Measurements from ENCODE around the gene SPINK13. TPM values are rescaled to one million over a fixed set of nuclear protein-coding genes. Genes with fewer than 3 reads are reported as not detected.

Gene SPINK13
- total and polyA plus RNA-seq, 2 of the 4 experiments (the other 2 are of a cell fraction), result not detected

GRCh38 chr5:148290271-148291195 is 21.9 kb downstream of the SPINK13 start (continued):
- no peak for TF ChIP-seq CEBPB (IDR thresholded peaks at IDR 0.05; ENCODE audit: low read depth, low read length)
- TF ChIP-seq CHD1 (IDR thresholded peaks at IDR 0.05; ENCODE audit: low read depth, low read length), result no peak

GRCh38 chr5:148297731-148298130 is 29.1 kb downstream of the SPINK13 start:
- dilution Hi-C loops (cut with HindIII; ENCODE audit: low sequenced_read_pairs, unreplicated experiment), result no loop called here

More at GRCh38 chr5:148297731-148298130, 29.1 kb downstream of the SPINK13 start:
- Histone ChIP-seq H2BK5ac (ENCODE audit: low read depth, low read length, poor library complexity, severe bottlenecking) (no peak overlapping the region), H2BK20ac (ENCODE audit: low read depth, low read length) (no peak overlapping the region), H3K27me3 (ENCODE audit: control insufficient read depth, insufficient read depth, low read length) (no peaks in the 10 kb centered on the region), H4K91ac (ENCODE audit: insufficient read depth, low read depth, low read length) (no peak overlapping the region), H4K5ac (ENCODE audit: low read depth, low read length) (no peak overlapping the region), H2AK9ac (replicated peaks; ENCODE audit: low read depth, low read length, poor library complexity) (no peak overlapping the region), H2AFZ (replicated peaks; ENCODE audit: low read length, poor library complexity) (no peak overlapping the region), H3K79me1 (ENCODE audit: low read depth in 1 of 2, low read length in 2 of 2) (no peaks in the 10 kb centered on the region), H4K8ac (ENCODE audit: low read depth in 2 of 2, low read length in 2 of 2) (no peak overlapping the region), H3K18ac (ENCODE audit: low read depth, low read length) (no peak overlapping the region), H3K14ac (replicated peaks; ENCODE audit: low read depth, low read length) (no peak overlapping the region), H3K23ac (ENCODE audit: low read depth, low read length) (no peak overlapping the region), H3K4me3 (ENCODE audit: insufficient read depth, low read depth, low read length) (no peak overlapping the region), H3K4me2 (ENCODE audit: low read depth, low read length) (no peak overlapping the region), H4K20me1 (ENCODE audit: insufficient read depth, low read length) (no peaks in the 10 kb centered on the region), H3K27ac (ENCODE audit: insufficient read depth, low read length) (no peak overlapping the region), H3K4me1 (ENCODE audit: control insufficient read depth, insufficient read depth, low read length) (no peaks in the 10 kb centered on the region), H2BK120ac (ENCODE audit: low read depth, low read length) (no peak overlapping the region), H3K9ac (ENCODE audit: low read depth, low read length) (no peak overlapping the region), H2BK15ac (ENCODE audit: low read depth, low read length) (no peak overlapping the region), H2AK5ac (ENCODE audit: low read depth, low read length) (no peak overlapping the region), H3K36me3 (ENCODE audit: control insufficient read depth, insufficient read depth, low read length) (no peaks in the 10 kb centered on the region), H3K9me3 (ENCODE audit: control insufficient read depth, insufficient read depth, low read length) (no peaks in the 10 kb centered on the region), H3K56ac (ENCODE audit: extremely low read depth, insufficient read depth, low read length) (no peak overlapping the region), H3K4ac (ENCODE audit: low read depth, low read length) (no peak overlapping the region), H3K9me1 (ENCODE audit: insufficient read depth, low read length) (no peaks in the 10 kb centered on the region)
- DNase-seq, result no peak
- intact Hi-C loops (cut with micrococcal nuclease) (no loop called here), in situ Hi-C loops (cut with MboI; ENCODE audit: low sequenced_read_pairs) (no loop called here)
- no TSS peak for BruUV-seq (replicated peaks)
- no peak for ATAC-seq (ENCODE audit: low read depth)
- ChIA-PET CTCF (no interaction called here), POLR2A (ENCODE audit: unreplicated experiment) (no interaction called here)
- no CpG with 5 or more reads among the region's 4 CpGs for WGBS, 2 experiments (ENCODE audit: extremely low coverage in 2 of 2, insufficient read length in 1 of 2)
- TF ChIP-seq RFX5 (IDR thresholded peaks at IDR 0.05; ENCODE audit: low read depth, low read length), result no peak
- no peak for TF ChIP-seq ELK1 (IDR thresholded peaks at IDR 0.05; ENCODE audit: borderline replicate concordance, low read depth, low read length)
- TF ChIP-seq RAD21 (IDR thresholded peaks at IDR 0.05; ENCODE audit: low read length), result no peak
- TF ChIP-seq CHD1 (IDR thresholded peaks at IDR 0.05; ENCODE audit: low read depth, low read length), result no peak
- TF ChIP-seq MXI1 (IDR thresholded peaks at IDR 0.05; ENCODE audit: borderline replicate concordance, low read depth, low read length), result no peak
- no peak for TF ChIP-seq MAZ (IDR thresholded peaks at IDR 0.05; ENCODE audit: borderline replicate concordance, low read depth, low read length)
- TF ChIP-seq BHLHE40 (IDR thresholded peaks at IDR 0.05; ENCODE audit: low read depth, low read length), result no peak
- TF ChIP-seq CTCF (conservative IDR thresholded peaks at IDR 0.05; ENCODE audit: low read depth, low read length), result no peak
